MCF 10A (cell line): Measurements from ENCODE around the gene IL18. TPM values are rescaled to one million over a fixed set of nuclear protein-coding genes. Genes with fewer than 3 reads are reported as not detected.

Experiments
- BruUV-seq: library from RNA; stranded (reverse); fragments of 400-500 nt; replicated peaks from 2 replicates; lab custom pipeline; 2021; lab: Mats Ljungman, UMichigan
- CTCF ChIA-PET: fragments of 300-600 bp; sonication (Branson Sonifier 250); formaldehyde crosslinking; extraction: SDS; loops from one replicate; lab custom pipeline; 2021; ENCODE audit warnings: antibody characterized with exemption, inconsistent platforms; lab: Yijun Ruan, JAX
- POLR2A ChIA-PET: fragments of 300-600, 350-650 bp; sonication (Branson Sonifier 250); formaldehyde crosslinking; extraction: SDS; loops from one replicate; lab custom pipeline; 2020; ENCODE audit warnings: antibody characterized with exemption, inconsistent platforms; lab: Yijun Ruan, JAX
- DNase-seq: peaks from one replicate; pipeline ENCODE4 v3.0.0-alpha.2; 2018; ENCODE audit not compliant: unreplicated experiment
- H3K27ac Mint-ChIP-seq: one replicate; pipeline ENCODE4 v1.8.0; 2022; ENCODE audit warnings: mild to moderate bottlenecking, low read depth, mixed read lengths; ENCODE audit not compliant: unreplicated experiment
- H3K27me3 Mint-ChIP-seq: one replicate; pipeline ENCODE4 v1.8.0; 2022; ENCODE audit warnings: mixed read lengths; ENCODE audit not compliant: insufficient read depth, unreplicated experiment
- H3K36me3 Mint-ChIP-seq: one replicate; pipeline ENCODE4 v1.8.0; 2022; ENCODE audit warnings: mild to moderate bottlenecking, moderate library complexity, mixed read lengths; ENCODE audit not compliant: insufficient read depth, unreplicated experiment
- H3K4me1 Mint-ChIP-seq: one replicate; pipeline ENCODE4 v1.8.0; 2022; ENCODE audit warnings: mixed read lengths; ENCODE audit not compliant: insufficient read depth, unreplicated experiment
- H3K4me3 Mint-ChIP-seq: one replicate; pipeline ENCODE4 v1.8.0; 2022; ENCODE audit warnings: mild to moderate bottlenecking, moderate library complexity, mixed read lengths; ENCODE audit not compliant: unreplicated experiment
- H3K9me3 Mint-ChIP-seq: one replicate; pipeline ENCODE4 v1.8.0; 2022; ENCODE audit warnings: mixed read lengths; ENCODE audit not compliant: unreplicated experiment
- CTCF ChIP-seq: fragments of 200-600 bp; IDR thresholded peaks from one replicate; pipeline ENCODE4 v1.8.0; 2022; ENCODE audit warnings: antibody characterized with exemption, mild to moderate bottlenecking; ENCODE audit not compliant: unreplicated experiment
- intact Hi-C: fragments of 100-400 bp; cut with micrococcal nuclease; formaldehyde crosslinking; loops from 2 replicates; pipeline ENCODE4 v1.14.1; 2022
- total RNA-seq: library from RNA; stranded (reverse); gene quantifications from 2 replicates; pipeline ENCODE4 v1.2.3, GENCODE V29; 2022

IL18 gene
- total RNA-seq, 1 experiment from 2014 or later = 189 TPM

- CTCF ChIA-PET = no interaction called here
- peaks cover 15% of the 10 kb centered on the region for H3K4me1 Mint-ChIP-seq
- H3K4me3 Mint-ChIP-seq = no peak overlapping the region
- intact Hi-C loops = no loop called here
- POLR2A ChIA-PET = interaction anchor here (0.9 to 1.8 kb wide), 4 partner anchors 12 to 91 kb away, joined by 3 to 4 read pairs (median 3); partner anchors contain the start of gene TEX12
- H3K27me3 Mint-ChIP-seq = no peaks in the 10 kb centered on the region
- H3K27ac Mint-ChIP-seq = no peak overlapping the region
- TF ChIP-seq CTCF = no peak
- DNase-seq = no peak
- H3K9me3 Mint-ChIP-seq = no peaks in the 10 kb centered on the region
- no TSS peak for BruUV-seq
- H3K36me3 Mint-ChIP-seq = no peaks in the 10 kb centered on the region
These were observed 14.5 kb upstream of the IL18 start for GRCh38 chr11:112178428-112178827.

- ChIA-PET CTCF (interaction anchor here (0.5 kb wide), 1 partner anchor 102 kb away, joined by 3 read pairs; no protein-coding TSS in a partner anchor), POLR2A (interaction anchor here (0.9 to 1.8 kb wide), 4 partner anchors 11 to 90 kb away, joined by 3 to 5 read pairs (median 4); partner anchors contain the start of gene TEX12)
- DNase-seq = no peak
- TF ChIP-seq CTCF = no peak
- Mint-ChIP-seq H3K36me3 (no peaks in the 10 kb centered on the region), H3K9me3 (no peaks in the 10 kb centered on the region), H3K4me1 (peaks cover 15% of the 10 kb centered on the region), H3K27ac (no peak overlapping the region), H3K4me3 (no peak overlapping the region), H3K27me3 (no peaks in the 10 kb centered on the region)
- intact Hi-C loops = no loop called here
- BruUV-seq = no TSS peak
These were observed 13.7 kb upstream of the IL18 start for GRCh38 chr11:112177589-112177988.

GRCh38 chr11:112176077-112176476 is 12.2 kb upstream of the IL18 start:
- H3K4me3 Mint-ChIP-seq = no peak overlapping the region

More at GRCh38 chr11:112176077-112176476, 12.2 kb upstream of the IL18 start:
- ChIA-PET POLR2A (interaction anchor here (0.6 to 2.3 kb wide), 11 partner anchors 9 to 151 kb away, joined by 3 to 22 read pairs (median 5); partner anchors contain the start of genes DLAT and IL18), CTCF (interaction anchor here (0.6 to 1.5 kb wide), 12 partner anchors 8 to 242 kb away, joined by 3 to 6 read pairs (median 4); no protein-coding TSS in a partner anchor)
- TF ChIP-seq CTCF = no peak
- no peaks in the 10 kb centered on the region for H3K9me3 Mint-ChIP-seq
- H3K27ac Mint-ChIP-seq = no peak overlapping the region
- BruUV-seq = no TSS peak
- intact Hi-C loops = no loop called here
- H3K36me3 Mint-ChIP-seq = no peaks in the 10 kb centered on the region
- H3K4me1 Mint-ChIP-seq = peaks cover 15% of the 10 kb centered on the region
- no peaks in the 10 kb centered on the region for H3K27me3 Mint-ChIP-seq
- no peak for DNase-seq
